Testis (tissue), 3 donors: Measurements from ENCODE around the gene S100A9. TPM values are rescaled to one million over a fixed set of nuclear protein-coding genes. Genes with fewer than 3 reads are reported as not detected.

Source experiments
- DNase-seq: peaks from one replicate; pipeline ENCODE4 v3.0.0-alpha.2; 2019
- H3K27ac ChIP-seq, 2 donors: fragments of 200-600 bp; sonication (generic); one replicate each; pipeline ENCODE4 v1.5.1; 2019
- H3K27me3 ChIP-seq: fragments of 200-600 bp; sonication (generic); one replicate; pipeline ENCODE4 v1.5.1; 2019
- H3K36me3 ChIP-seq: fragments of 200-600 bp; sonication (generic); one replicate; pipeline ENCODE4 v1.5.1; 2017; ENCODE audit warnings: low read depth; ENCODE audit errors: missing control alignments
- H3K4me1 ChIP-seq: fragments of 200-600 bp; sonication (generic); one replicate; pipeline ENCODE4 v1.5.1; 2019
- H3K4me3 ChIP-seq, 2 donors: fragments of 200-600 bp; sonication (generic); one replicate each; pipeline ENCODE4 v1.5.1; 2017 to 2019
- H3K9me3 ChIP-seq: fragments of 200-600 bp; sonication (generic); one replicate; pipeline ENCODE4 v1.5.1; 2017
- CTCF ChIP-seq, 3 experiments: fragments of 450-650 bp in 2 of 3; fragments of 200-600 bp in 1 of 3; sonication (generic) in 1 of 3; IDR thresholded peaks; one replicate each; pipeline ENCODE4 v1.5.1; 2016 to 2019; ENCODE audit warnings: antibody characterized with exemption in 3 of 3, mild to moderate bottlenecking in 2 of 3, moderate library complexity in 1 of 3
- POLR2A ChIP-seq: fragments of 450-650 bp; IDR thresholded peaks from one replicate; pipeline ENCODE4 v1.6.1; 2017; ENCODE audit warnings: antibody characterized with exemption, mild to moderate bottlenecking, moderate library complexity
- WGBS, 2 donors: methylation state at CpG; one replicate each; pipeline ENCODE4 v1.1.5; 2018; 5-methylcytosine and 5-hydroxymethylcytosine counted together
- intact Hi-C: fragments of 100-400 bp; cut with DNase I; formaldehyde crosslinking; loops from one replicate; pipeline ENCODE4 v1.15.1; 2023; ENCODE audit warnings: low total_unique reads
- polyA plus RNA-seq: library from polyadenylated mRNA; stranded (reverse); fragments of 350-450 nt; fragmentation: Illumina TruSeq; extraction: RNeasy Lipid Tissue Mini Kit (QIAGEN cat#74804); gene quantifications from one replicate; pipeline ENCODE4 v1.2.3, GENCODE V29; 2014; ENCODE audit warnings: low read depth, low replicate concordance; ENCODE audit not compliant: insufficient read depth
- total RNA-seq, 2 donors: library from RNA; depleted of rRNA; stranded (reverse); fragments of >200 nt; gene quantifications; one replicate each; pipeline ENCODE4 v1.2.3, GENCODE V29; 2016

Gene S100A9
- total and polyA plus RNA-seq, 3 donors from 2014 or later = 4.6 to 36.6 (median 10.7) TPM

GRCh38 chr1:153347856-153348255 lies 9.8 kb upstream of the S100A9 start:
- peaks cover 10% of the 10 kb centered on the region for H3K4me1 ChIP-seq
- no peak overlapping the region for H3K27ac ChIP-seq
- WGBS, 2 donors = 71 to 85% methylated on average over 7 of the region's 7 CpGs
- no peaks in the 10 kb centered on the region for H3K36me3 ChIP-seq
- TF ChIP-seq CTCF (IDR thresholded peaks at IDR 0.05) (no peak), POLR2A (no peak)
- no peaks in the 10 kb centered on the region for H3K9me3 ChIP-seq
- DNase-seq = no peak
- H3K4me3 ChIP-seq = no peak overlapping the region
- H3K27me3 ChIP-seq = no peaks in the 10 kb centered on the region
- intact Hi-C loops = no loop called here

- 73 to 75% methylated on average over 8 to 10 of the region's 10 CpGs for WGBS, 2 donors
- no peaks in the 10 kb centered on the region for H3K27me3 ChIP-seq
- no peaks in the 10 kb centered on the region for H3K36me3 ChIP-seq
- no peak for DNase-seq
- TF ChIP-seq POLR2A (no peak), CTCF (IDR thresholded peaks at IDR 0.05) (no peak)
- H3K9me3 ChIP-seq = no peaks in the 10 kb centered on the region
- intact Hi-C loops = no loop called here
- H3K4me1 ChIP-seq = peaks cover 5% of the 10 kb centered on the region
- no peak within 1 kb of the TSS for H3K27ac ChIP-seq
- H3K4me3 ChIP-seq = no peak within 1 kb of the TSS
Observed at GRCh38 chr1:153348511-153349362, 8.9 kb upstream of the S100A9 start, which contains the start of gene PGLYRP4. Gene PGLYRP4, minus strand, starts transcription at chr1:153348841. Its CDS starts 909 bp downstream, at chr1:153347932.

GRCh38 chr1:153349363-153350320 lies 8.0 kb upstream of the S100A9 start:
- Histone ChIP-seq H3K27ac (no peak overlapping the region), H3K4me3 (no peak overlapping the region), H3K9me3 (no peaks in the 10 kb centered on the region), H3K36me3 (no peaks in the 10 kb centered on the region), H3K4me1 (no peaks in the 10 kb centered on the region), H3K27me3 (no peaks in the 10 kb centered on the region)
- TF ChIP-seq POLR2A (no peak), CTCF (IDR thresholded peaks at IDR 0.05) (no peak)
- no peak for DNase-seq
- intact Hi-C loops = loop anchor here (10.0 kb wide), 1 partner anchor 145 kb away; no protein-coding TSS in a partner anchor
- 73 to 81% methylated on average over 16 to 17 of the region's 17 CpGs for WGBS, 2 donors

- no peaks in the 10 kb centered on the region for H3K27me3 ChIP-seq
- H3K4me3 ChIP-seq = no peak overlapping the region
- intact Hi-C loops = loop anchor here (10.0 kb wide), 1 partner anchor 144 kb away; no protein-coding TSS in a partner anchor
- TF ChIP-seq POLR2A (no peak), CTCF (IDR thresholded peaks at IDR 0.05) (no peak)
- no peak overlapping the region for H3K27ac ChIP-seq
- no peak for DNase-seq
- 62 to 68% methylated on average over 1 of the region's 1 CpG for WGBS, 2 donors
- H3K36me3 ChIP-seq = no peaks in the 10 kb centered on the region
- no peaks in the 10 kb centered on the region for H3K4me1 ChIP-seq
- H3K9me3 ChIP-seq = no peaks in the 10 kb centered on the region
Observed at GRCh38 chr1:153350321-153350957, 7.2 kb upstream of the S100A9 start.
